ENCODE measurements around the gene PI4KA.

DNA sequence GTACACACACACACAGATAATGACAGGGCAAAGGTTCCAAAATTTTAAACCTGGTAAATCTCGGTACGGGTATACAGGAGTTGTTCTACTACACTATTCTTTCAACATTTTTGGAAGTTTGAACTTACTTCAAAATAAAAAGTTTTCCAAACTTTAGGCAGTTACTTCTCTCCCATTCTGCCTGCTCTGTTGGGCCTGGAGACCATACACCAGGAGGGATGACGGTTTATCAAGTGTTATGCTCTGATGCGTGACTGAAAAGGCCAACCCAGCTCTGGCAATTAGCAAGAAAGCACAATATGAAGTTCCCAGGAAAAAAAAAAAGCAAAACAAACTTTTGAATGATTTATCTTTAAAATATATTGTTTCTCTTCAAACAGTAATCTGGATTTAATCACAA, 83.7 kb downstream of the PI4KA start:
- TF ChIP-seq, protein P1, sequence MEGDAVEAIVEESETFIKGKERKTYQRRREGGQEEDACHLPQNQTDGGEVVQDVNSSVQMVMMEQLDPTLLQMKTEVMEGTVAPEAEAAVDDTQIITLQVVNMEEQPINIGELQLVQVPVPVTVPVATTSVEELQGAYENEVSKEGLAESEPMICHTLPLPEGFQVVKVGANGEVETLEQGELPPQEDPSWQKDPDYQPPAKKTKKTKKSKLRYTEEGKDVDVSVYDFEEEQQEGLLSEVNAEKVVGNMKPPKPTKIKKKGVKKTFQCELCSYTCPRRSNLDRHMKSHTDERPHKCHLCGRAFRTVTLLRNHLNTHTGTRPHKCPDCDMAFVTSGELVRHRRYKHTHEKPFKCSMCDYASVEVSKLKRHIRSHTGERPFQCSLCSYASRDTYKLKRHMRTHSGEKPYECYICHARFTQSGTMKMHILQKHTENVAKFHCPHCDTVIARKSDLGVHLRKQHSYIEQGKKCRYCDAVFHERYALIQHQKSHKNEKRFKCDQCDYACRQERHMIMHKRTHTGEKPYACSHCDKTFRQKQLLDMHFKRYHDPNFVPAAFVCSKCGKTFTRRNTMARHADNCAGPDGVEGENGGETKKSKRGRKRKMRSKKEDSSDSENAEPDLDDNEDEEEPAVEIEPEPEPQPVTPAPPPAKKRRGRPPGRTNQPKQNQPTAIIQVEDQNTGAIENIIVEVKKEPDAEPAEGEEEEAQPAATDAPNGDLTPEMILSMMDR (conservative IDR thresholded peaks at IDR 0.05; ENCODE audit: low read length) = no peak
- TF ChIP-seq EZH2phosphoT487 (IDR thresholded peaks at IDR 0.05; ENCODE audit: borderline replicate concordance, low read depth, low read length) = no peak

All from OCI-LY7 (cell line).